ENCODE results near the gene CUL3. TPM values are rescaled to one million over a fixed set of nuclear protein-coding genes. Genes with fewer than 3 reads are reported as not detected.

CUL3 gene
- total RNA-seq, 1 experiment from 2014 or later, result 114 TPM

- no peak for DNase-seq
- Histone ChIP-seq H2BK20ac (ENCODE audit: low read depth, low read length, poor library complexity, severe bottlenecking) (no peak overlapping the region), H3K9me3 (ENCODE audit: control insufficient read depth, low read depth, low read length) (no peaks in the 10 kb centered on the region), H3K23ac (ENCODE audit: insufficient read length, low read depth, low read length) (no peak overlapping the region), H3T11ph (ENCODE audit: low read length) (no peak overlapping the region), H4K20me1 (ENCODE audit: control insufficient read depth, insufficient read depth, insufficient read length) (no peaks in the 10 kb centered on the region), H3K27ac (ENCODE audit: insufficient read length, low read depth, low read length) (no peak overlapping the region), H3K9ac (ENCODE audit: extremely low read depth, insufficient read length, low read length) (no peak overlapping the region), H3K56ac (ENCODE audit: insufficient read length, low read depth, low read length) (no peak overlapping the region), H2BK5ac (ENCODE audit: insufficient read length, low read length) (no peak overlapping the region), H2AFZ (ENCODE audit: low read length) (no peak overlapping the region), H2BK15ac (ENCODE audit: low read depth, low read length) (no peak overlapping the region), H2AK5ac (ENCODE audit: insufficient read length, low read length) (no peak overlapping the region), H3K18ac (ENCODE audit: insufficient read length, low read depth, low read length) (no peak overlapping the region), H3K27me3 (ENCODE audit: insufficient read depth, low read length) (no peaks in the 10 kb centered on the region), H3K14ac (ENCODE audit: insufficient read depth, low read length) (no peak overlapping the region), H3K4me2 (ENCODE audit: insufficient read depth, insufficient read length, low read length) (no peak overlapping the region), H3K4ac (ENCODE audit: low read depth, low read length) (no peak overlapping the region), H3K4me1 (ENCODE audit: insufficient read depth, low read length) (no peaks in the 10 kb centered on the region), H3K23me2 (ENCODE audit: insufficient read length, low read depth, low read length, poor library complexity, severe bottlenecking) (no peaks in the 10 kb centered on the region), H3K79me2 (ENCODE audit: insufficient read depth, low read length) (no peaks in the 10 kb centered on the region), H2BK120ac (ENCODE audit: low read depth, low read length, poor library complexity, severe bottlenecking) (no peak overlapping the region), H2BK12ac (ENCODE audit: insufficient read length, low read depth, low read length) (no peak overlapping the region), H4K5ac (ENCODE audit: insufficient read length, low read depth, low read length) (no peak overlapping the region), H4K8ac (replicated peaks; ENCODE audit: insufficient read length, low read depth, low read length) (no peak overlapping the region), H4K91ac (ENCODE audit: insufficient read length, low read depth, low read length) (no peak overlapping the region), H3K79me1 (ENCODE audit: insufficient read depth, low read depth, low read length, poor library complexity, severe bottlenecking) (no peaks in the 10 kb centered on the region)
- H3K9me3 Mint-ChIP-seq, result peaks cover 13 to 14% of the 10 kb centered on the region in 2 experiments
- WGBS (ENCODE audit: extremely low coverage, insufficient read length, low lambda C conversion rate), result no CpG with 5 or more reads among the region's 82 CpGs
- H3K36me3 Mint-ChIP-seq (ENCODE audit: insufficient read depth in 1 of 3, low read depth in 3 of 3), result peaks cover 0 to 27% (median 2%) of the 10 kb centered on the region in 3 experiments; a peak in 4 of 7 replicates
- H3K27me3 Mint-ChIP-seq (ENCODE audit: low read depth), result no peaks in the 10 kb centered on the region
- H3K4me1 Mint-ChIP-seq, result peaks cover 0 to 3% of the 10 kb centered on the region in 2 experiments; a peak in 2 of 4 replicates
- no peak overlapping the region; a peak in 1 of 7 replicates for H3K27ac Mint-ChIP-seq
- H3K4me3 Mint-ChIP-seq, result peak overlapping the region in 1 of 2 experiments; percentile 55; a peak in 1 of 5 replicates
- no peak for TF ChIP-seq CTCF (conservative IDR thresholded peaks at IDR 0.05)
Observed at GRCh38 chr2:224442071-224442967, 142.8 kb downstream of the CUL3 start.

Measured in H9 (cell line).